ENCODE data around the gene CDHR1. TPM values are rescaled to one million over a fixed set of nuclear protein-coding genes. Genes with fewer than 3 reads are reported as not detected.

The CDHR1 gene
- total RNA-seq, 1 experiment from 2014 or later: 5.0 TPM

DNA sequence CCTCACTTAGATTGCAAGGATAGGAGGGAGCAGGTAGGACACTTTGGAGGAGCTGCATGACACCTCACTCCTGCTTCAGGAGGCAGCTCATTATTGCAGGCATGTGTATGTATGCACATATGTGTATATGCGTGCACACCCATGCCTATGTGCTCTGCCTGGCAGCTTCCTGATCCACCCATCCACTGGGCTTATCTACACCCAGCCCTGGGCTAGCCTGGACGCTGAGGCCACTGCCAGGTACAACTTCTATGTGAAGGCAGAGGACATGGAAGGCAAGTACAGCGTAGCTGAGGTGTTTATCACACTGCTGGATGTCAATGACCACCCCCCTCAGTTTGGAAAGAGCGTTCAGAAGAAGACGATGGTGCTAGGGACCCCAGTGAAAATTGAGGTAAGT is 17.7 kb downstream of the CDHR1 start (continued):
- TF ChIP-seq, protein P1, sequence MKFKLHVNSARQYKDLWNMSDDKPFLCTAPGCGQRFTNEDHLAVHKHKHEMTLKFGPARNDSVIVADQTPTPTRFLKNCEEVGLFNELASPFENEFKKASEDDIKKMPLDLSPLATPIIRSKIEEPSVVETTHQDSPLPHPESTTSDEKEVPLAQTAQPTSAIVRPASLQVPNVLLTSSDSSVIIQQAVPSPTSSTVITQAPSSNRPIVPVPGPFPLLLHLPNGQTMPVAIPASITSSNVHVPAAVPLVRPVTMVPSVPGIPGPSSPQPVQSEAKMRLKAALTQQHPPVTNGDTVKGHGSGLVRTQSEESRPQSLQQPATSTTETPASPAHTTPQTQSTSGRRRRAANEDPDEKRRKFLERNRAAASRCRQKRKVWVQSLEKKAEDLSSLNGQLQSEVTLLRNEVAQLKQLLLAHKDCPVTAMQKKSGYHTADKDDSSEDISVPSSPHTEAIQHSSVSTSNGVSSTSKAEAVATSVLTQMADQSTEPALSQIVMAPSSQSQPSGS (CRISPR knock-in tag; IDR thresholded peaks at IDR 0.05; ENCODE audit: borderline replicate concordance, low read depth): no peak
- TF ChIP-seq ZNF396 (CRISPR knock-in tag; IDR thresholded peaks at IDR 0.05; ENCODE audit: borderline replicate concordance): no peak
- TF ChIP-seq, protein P2, sequence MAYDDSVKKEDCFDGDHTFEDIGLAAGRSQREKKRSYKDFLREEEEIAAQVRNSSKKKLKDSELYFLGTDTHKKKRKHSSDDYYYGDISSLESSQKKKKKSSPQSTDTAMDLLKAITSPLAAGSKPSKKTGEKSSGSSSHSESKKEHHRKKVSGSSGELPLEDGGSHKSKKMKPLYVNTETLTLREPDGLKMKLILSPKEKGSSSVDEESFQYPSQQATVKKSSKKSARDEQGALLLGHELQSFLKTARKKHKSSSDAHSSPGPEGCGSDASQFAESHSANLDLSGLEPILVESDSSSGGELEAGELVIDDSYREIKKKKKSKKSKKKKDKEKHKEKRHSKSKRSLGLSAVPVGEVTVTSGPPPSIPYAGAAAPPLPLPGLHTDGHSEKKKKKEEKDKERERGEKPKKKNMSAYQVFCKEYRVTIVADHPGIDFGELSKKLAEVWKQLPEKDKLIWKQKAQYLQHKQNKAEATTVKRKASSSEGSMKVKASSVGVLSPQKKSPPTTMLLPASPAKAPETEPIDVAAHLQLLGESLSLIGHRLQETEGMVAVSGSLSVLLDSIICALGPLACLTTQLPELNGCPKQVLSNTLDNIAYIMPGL (CRISPR knock-in tag; IDR thresholded peaks at IDR 0.05): no peak
- no peak for TF ChIP-seq FOXJ3 (CRISPR knock-in tag; IDR thresholded peaks at IDR 0.05; ENCODE audit: borderline replicate concordance)
- no peak for TF ChIP-seq SMAD4 (CRISPR knock-in tag; IDR thresholded peaks at IDR 0.05)
- TF ChIP-seq, protein P3, sequence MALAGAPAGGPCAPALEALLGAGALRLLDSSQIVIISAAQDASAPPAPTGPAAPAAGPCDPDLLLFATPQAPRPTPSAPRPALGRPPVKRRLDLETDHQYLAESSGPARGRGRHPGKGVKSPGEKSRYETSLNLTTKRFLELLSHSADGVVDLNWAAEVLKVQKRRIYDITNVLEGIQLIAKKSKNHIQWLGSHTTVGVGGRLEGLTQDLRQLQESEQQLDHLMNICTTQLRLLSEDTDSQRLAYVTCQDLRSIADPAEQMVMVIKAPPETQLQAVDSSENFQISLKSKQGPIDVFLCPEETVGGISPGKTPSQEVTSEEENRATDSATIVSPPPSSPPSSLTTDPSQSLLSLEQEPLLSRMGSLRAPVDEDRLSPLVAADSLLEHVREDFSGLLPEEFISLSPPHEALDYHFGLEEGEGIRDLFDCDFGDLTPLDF (CRISPR knock-in tag; IDR thresholded peaks at IDR 0.05): no peak

DNA sequence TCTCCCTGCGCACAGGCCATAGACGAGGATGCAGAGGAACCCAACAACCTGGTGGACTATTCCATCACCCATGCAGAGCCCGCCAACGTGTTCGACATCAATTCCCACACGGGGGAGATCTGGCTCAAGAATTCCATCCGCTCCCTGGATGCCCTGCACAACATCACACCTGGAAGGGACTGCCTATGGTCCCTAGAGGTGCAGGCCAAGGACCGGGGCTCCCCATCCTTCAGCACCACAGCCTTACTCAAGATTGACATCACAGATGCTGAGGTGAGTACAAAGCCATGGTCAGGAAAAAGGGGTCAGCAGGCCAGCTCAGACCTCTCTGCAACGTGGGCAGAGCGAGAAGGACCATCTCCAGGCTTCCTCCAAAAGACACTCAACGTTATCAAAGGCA is 18.7 kb downstream of the CDHR1 start:
- Mint-ChIP-seq H3K36me3 (no peaks in the 10 kb centered on the region), H3K9me3 (no peaks in the 10 kb centered on the region), H3K27me3 (ENCODE audit: low read depth) (no peaks in the 10 kb centered on the region), H3K4me3 (no peak overlapping the region), H3K4me1 (peaks cover 4% of the 10 kb centered on the region; the same call in 1 of the 2 replicates), H3K27ac (no peak overlapping the region)
- POLR2A ChIA-PET: no interaction called here
- ATAC-seq: no peak
- no peak for DNase-seq (ENCODE audit: low spot score)
- TF ChIP-seq, protein P1 (CRISPR knock-in tag; IDR thresholded peaks at IDR 0.05; ENCODE audit: borderline replicate concordance, low read depth): no peak
- TF ChIP-seq CREB1 (CRISPR knock-in tag; IDR thresholded peaks at IDR 0.05): no peak
- TF ChIP-seq, protein P2 (CRISPR knock-in tag; IDR thresholded peaks at IDR 0.05): no peak
- no peak for TF ChIP-seq ETV6 (CRISPR knock-in tag; IDR thresholded peaks at IDR 0.05)
- TF ChIP-seq, protein P4, sequence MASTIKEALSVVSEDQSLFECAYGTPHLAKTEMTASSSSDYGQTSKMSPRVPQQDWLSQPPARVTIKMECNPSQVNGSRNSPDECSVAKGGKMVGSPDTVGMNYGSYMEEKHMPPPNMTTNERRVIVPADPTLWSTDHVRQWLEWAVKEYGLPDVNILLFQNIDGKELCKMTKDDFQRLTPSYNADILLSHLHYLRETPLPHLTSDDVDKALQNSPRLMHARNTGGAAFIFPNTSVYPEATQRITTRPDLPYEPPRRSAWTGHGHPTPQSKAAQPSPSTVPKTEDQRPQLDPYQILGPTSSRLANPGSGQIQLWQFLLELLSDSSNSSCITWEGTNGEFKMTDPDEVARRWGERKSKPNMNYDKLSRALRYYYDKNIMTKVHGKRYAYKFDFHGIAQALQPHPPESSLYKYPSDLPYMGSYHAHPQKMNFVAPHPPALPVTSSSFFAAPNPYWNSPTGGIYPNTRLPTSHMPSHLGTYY (CRISPR knock-in tag; IDR thresholded peaks at IDR 0.05): no peak
- TF ChIP-seq NFE2L1 (CRISPR knock-in tag; IDR thresholded peaks at IDR 0.05): no peak
- TF ChIP-seq ELF4 (CRISPR knock-in tag; IDR thresholded peaks at IDR 0.05; ENCODE audit: low read depth): no peak
- CTCF ChIA-PET: interaction anchor here (1.0 to 3.3 kb wide), 4 partner anchors 24 to 99 kb away, joined by 3 to 15 read pairs (median 4); no protein-coding TSS in a partner anchor

DNA sequence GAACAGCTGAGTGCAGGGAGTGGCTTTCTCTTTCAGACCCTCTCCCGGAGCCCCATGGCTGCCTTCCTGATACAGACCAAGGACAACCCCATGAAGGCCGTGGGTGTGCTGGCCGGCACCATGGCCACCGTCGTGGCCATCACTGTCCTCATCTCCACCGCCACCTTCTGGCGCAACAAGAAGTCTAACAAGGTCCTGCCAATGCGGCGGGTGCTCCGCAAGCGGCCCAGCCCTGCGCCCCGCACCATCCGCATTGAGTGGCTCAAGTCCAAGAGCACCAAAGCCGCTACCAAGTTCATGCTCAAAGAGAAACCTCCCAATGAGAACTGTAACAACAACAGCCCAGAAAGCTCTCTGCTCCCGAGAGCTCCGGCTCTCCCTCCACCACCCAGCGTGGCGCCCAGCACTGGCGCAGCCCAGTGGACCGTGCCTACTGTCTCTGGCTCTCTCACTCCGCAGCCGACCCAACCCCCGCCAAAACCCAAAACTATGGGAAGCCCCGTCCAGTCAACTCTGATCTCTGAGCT is 19.8 kb downstream of the CDHR1 start:
- Mint-ChIP-seq H3K4me1 (peaks cover 4% of the 10 kb centered on the region; the same call in 1 of the 2 replicates), H3K4me3 (no peak overlapping the region), H3K27ac (no peak overlapping the region), H3K9me3 (peaks cover under 1% of the 10 kb centered on the region), H3K27me3 (ENCODE audit: low read depth) (no peaks in the 10 kb centered on the region), H3K36me3 (no peaks in the 10 kb centered on the region)
- POLR2A ChIA-PET: no interaction called here
- CTCF ChIA-PET: interaction anchor here (0.6 to 2.5 kb wide), 13 partner anchors 9 to 209 kb away, joined by 3 to 15 read pairs (median 4); partner anchors contain the start of gene CDHR1
- peak; percentile 66 for ATAC-seq
- peak; percentile 21 for DNase-seq (ENCODE audit: low spot score)
- TF ChIP-seq FOXP1 (CRISPR knock-in tag; IDR thresholded peaks at IDR 0.05; ENCODE audit: borderline replicate concordance) (no peak), RELA (CRISPR knock-in tag; IDR thresholded peaks at IDR 0.05; ENCODE audit: borderline replicate concordance) (no peak), ZNF416 (CRISPR knock-in tag; IDR thresholded peaks at IDR 0.05) (no peak), CREM (CRISPR knock-in tag; IDR thresholded peaks at IDR 0.05) (no peak), NFATC4 (CRISPR knock-in tag; IDR thresholded peaks at IDR 0.05) (no peak), ZNF396 (CRISPR knock-in tag; IDR thresholded peaks at IDR 0.05; ENCODE audit: borderline replicate concordance) (no peak), HMGA2 (CRISPR knock-in tag; IDR thresholded peaks at IDR 0.05) (no peak), NFE2L1 (CRISPR knock-in tag; IDR thresholded peaks at IDR 0.05) (no peak)
- TF ChIP-seq, protein P5, sequence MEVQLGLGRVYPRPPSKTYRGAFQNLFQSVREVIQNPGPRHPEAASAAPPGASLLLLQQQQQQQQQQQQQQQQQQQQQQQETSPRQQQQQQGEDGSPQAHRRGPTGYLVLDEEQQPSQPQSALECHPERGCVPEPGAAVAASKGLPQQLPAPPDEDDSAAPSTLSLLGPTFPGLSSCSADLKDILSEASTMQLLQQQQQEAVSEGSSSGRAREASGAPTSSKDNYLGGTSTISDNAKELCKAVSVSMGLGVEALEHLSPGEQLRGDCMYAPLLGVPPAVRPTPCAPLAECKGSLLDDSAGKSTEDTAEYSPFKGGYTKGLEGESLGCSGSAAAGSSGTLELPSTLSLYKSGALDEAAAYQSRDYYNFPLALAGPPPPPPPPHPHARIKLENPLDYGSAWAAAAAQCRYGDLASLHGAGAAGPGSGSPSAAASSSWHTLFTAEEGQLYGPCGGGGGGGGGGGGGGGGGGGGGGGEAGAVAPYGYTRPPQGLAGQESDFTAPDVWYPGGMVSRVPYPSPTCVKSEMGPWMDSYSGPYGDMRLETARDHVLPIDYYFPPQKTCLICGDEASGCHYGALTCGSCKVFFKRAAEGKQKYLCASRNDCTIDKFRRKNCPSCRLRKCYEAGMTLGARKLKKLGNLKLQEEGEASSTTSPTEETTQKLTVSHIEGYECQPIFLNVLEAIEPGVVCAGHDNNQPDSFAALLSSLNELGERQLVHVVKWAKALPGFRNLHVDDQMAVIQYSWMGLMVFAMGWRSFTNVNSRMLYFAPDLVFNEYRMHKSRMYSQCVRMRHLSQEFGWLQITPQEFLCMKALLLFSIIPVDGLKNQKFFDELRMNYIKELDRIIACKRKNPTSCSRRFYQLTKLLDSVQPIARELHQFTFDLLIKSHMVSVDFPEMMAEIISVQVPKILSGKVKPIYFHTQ (CRISPR knock-in tag; IDR thresholded peaks at IDR 0.05): no peak
- TF ChIP-seq, protein P6, sequence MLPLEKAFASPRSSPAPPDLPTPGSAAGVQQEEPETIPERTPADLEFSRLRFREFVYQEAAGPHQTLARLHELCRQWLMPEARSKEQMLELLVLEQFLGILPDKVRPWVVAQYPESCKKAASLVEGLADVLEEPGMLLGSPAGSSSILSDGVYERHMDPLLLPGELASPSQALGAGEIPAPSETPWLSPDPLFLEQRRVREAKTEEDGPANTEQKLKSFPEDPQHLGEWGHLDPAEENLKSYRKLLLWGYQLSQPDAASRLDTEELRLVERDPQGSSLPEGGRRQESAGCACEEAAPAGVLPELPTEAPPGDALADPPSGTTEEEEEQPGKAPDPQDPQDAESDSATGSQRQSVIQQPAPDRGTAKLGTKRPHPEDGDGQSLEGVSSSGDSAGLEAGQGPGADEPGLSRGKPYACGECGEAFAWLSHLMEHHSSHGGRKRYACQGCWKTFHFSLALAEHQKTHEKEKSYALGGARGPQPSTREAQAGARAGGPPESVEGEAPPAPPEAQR (CRISPR knock-in tag; IDR thresholded peaks at IDR 0.05): no peak

Data from WTC11 (cell line).